ENCODE results near the gene TAF6. TPM values are rescaled to one million over a fixed set of nuclear protein-coding genes. Genes with fewer than 3 reads are reported as not detected.

TAF6 gene
- total and polyA plus RNA-seq, 9 of the 15 experiments (the other 6 are each of a cell fraction or from before 2014, with no cell fraction given), result 0.78 to 78.7 (median 21.3) TPM

- TF ChIP-seq ARID4B (CRISPR knock-in tag; IDR thresholded peaks at IDR 0.05) (peak; percentile 27; the same call in 1 of the 2 replicates), FOSL1 (tag; conservative IDR thresholded peaks at IDR 0.05) (0 out of 2 replicates have a peak, but pooled peaks have one; percentile 2), SMAD3 (CRISPR knock-in tag; conservative IDR thresholded peaks at IDR 0.05) (peak; percentile 72), SMARCE1 (IDR thresholded peaks at IDR 0.05) (peak; percentile 21; the same call in 1 of the 2 replicates), ZNF324 (CRISPR knock-in tag; IDR thresholded peaks at IDR 0.05) (no peak), RNF2 (IDR thresholded peaks at IDR 0.05) (peak; percentile 61), FOXO4 (CRISPR knock-in tag; IDR thresholded peaks at IDR 0.05) (peak; percentile 12; the same call in 1 of the 2 replicates), ZBTB2 (IDR thresholded peaks at IDR 0.05) (peak; percentile 69), POLR2A (conservative IDR thresholded peaks at IDR 0.05) (peak; percentile 92), ERF (CRISPR knock-in tag; IDR thresholded peaks at IDR 0.05) (peak; percentile 78; the same call in 1 of the 2 replicates), SUPT5H (IDR thresholded peaks at IDR 0.05) (peak; percentile 95), ZBTB17 (CRISPR knock-in tag; IDR thresholded peaks at IDR 0.05) (peak; percentile 45; the same call in 1 of the 2 replicates), ELF2 (CRISPR knock-in tag; IDR thresholded peaks at IDR 0.05) (0 out of 2 replicates have a peak, but pooled peaks have one; percentile 26), CXXC5 (CRISPR knock-in tag; IDR thresholded peaks at IDR 0.05) (peak; percentile 87), ZNF507 (tag; conservative IDR thresholded peaks at IDR 0.05) (no peak), EP300 (IDR thresholded peaks at IDR 0.05; ENCODE audit: low read length) (0 out of 2 replicates have a peak, but pooled peaks have one; percentile 7), GTF2F1 (IDR thresholded peaks at IDR 0.05; ENCODE audit: low read depth, low read length) (no peak; the same call in 1 of the 2 replicates), ZNF76 (CRISPR knock-in tag; IDR thresholded peaks at IDR 0.05; ENCODE audit: borderline replicate concordance) (no peak), NONO (IDR thresholded peaks at IDR 0.05; ENCODE audit: low read depth in 2 of 2, low read length in 1 of 2) (peak; percentile 57 to 98; a peak in 3 of 4 replicates), ZNF311 (CRISPR knock-in tag; IDR thresholded peaks at IDR 0.05) (no peak), CHD1 (IDR thresholded peaks at IDR 0.05; ENCODE audit: low read length) (peak; percentile 11), KAT7 (CRISPR knock-in tag; IDR thresholded peaks at IDR 0.05; ENCODE audit: borderline replicate concordance) (peak; percentile 19; the same call in 1 of the 2 replicates)
These were observed 8.0 kb upstream of the TAF6 start, which contains the start of gene MBLAC1 (continued) for GRCh38 chr7:100126931-100127865.

All from K562 (cell line).